OCI-LY1 (cell line): ENCODE data around the gene JOSD2.

Source experiments
- EZH2 ChIP-seq: fragments of 200-600 bp; sonication (generic), shearing (Covaris generic); IDR thresholded peaks from 2 replicates; pipeline ENCODE4 v1.8.0; 2017; ENCODE audit warnings: borderline replicate concordance, mixed run types, mild to moderate bottlenecking, antibody characterized with exemption, low read length, moderate library complexity, mixed read lengths
- TF ChIP-seq, protein P1 (sequence below): fragments of 200-600 bp; sonication (generic), shearing (Covaris generic); IDR thresholded peaks from 2 replicates; pipeline ENCODE4 v1.5.1; 2017; ENCODE audit warnings: mild to moderate bottlenecking, antibody characterized with exemption, low read length, moderate library complexity, mixed read lengths

DNA sequence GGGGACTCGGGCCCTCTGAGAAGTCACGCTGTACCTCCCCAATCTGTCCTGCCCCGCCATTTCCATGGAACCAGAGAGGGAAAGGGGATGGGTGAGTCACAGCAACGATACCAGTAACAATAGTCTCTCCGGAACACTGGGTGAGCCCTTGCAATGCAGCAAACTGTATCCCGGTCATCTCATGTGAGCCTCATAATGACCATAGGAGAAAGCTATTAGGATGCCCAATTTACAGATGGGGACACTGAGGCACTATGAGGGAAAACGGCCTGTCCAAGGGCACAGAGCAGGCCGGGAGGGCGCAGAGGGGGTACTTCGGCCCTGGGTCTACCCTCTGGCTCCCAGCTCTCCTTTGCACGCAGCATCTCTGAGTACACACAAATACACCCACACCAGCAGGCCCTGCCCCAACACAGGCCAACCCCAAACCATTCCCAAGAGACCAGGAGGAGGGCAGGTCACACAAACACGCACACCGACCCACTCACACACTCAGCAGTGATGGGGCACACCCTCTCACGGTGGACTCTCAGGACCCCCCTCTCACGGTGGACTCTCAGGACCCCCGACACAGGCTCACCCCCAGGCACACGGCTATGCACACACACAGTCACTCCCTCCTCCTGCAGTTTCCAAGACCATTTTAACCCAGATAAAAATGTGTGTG lies 39.1 kb upstream of the JOSD2 start:
- TF ChIP-seq EZH2: no peak
- TF ChIP-seq, protein P1, sequence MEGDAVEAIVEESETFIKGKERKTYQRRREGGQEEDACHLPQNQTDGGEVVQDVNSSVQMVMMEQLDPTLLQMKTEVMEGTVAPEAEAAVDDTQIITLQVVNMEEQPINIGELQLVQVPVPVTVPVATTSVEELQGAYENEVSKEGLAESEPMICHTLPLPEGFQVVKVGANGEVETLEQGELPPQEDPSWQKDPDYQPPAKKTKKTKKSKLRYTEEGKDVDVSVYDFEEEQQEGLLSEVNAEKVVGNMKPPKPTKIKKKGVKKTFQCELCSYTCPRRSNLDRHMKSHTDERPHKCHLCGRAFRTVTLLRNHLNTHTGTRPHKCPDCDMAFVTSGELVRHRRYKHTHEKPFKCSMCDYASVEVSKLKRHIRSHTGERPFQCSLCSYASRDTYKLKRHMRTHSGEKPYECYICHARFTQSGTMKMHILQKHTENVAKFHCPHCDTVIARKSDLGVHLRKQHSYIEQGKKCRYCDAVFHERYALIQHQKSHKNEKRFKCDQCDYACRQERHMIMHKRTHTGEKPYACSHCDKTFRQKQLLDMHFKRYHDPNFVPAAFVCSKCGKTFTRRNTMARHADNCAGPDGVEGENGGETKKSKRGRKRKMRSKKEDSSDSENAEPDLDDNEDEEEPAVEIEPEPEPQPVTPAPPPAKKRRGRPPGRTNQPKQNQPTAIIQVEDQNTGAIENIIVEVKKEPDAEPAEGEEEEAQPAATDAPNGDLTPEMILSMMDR: no peak
